HG03066 (cell line): ENCODE data around the gene PDGFA.

Experiments
- ATAC-seq: cut with Tn5 transposase; IDR thresholded peaks from one replicate; pipeline ENCODE4 v1.9.1; 2021; ENCODE audit warnings: low read depth; ENCODE audit not compliant: unreplicated experiment

Gene PDGFA

GRCh38 chr7:494259-494687 lies 25.4 kb downstream of the PDGFA start:
- ATAC-seq: no peak

GRCh38 chr7:493661-494251 lies 25.9 kb downstream of the PDGFA start:
- no peak for ATAC-seq

GRCh38 chr7:492714-493065 lies 27.0 kb downstream of the PDGFA start:
- ATAC-seq: no peak

- ATAC-seq: no peak
Observed at GRCh38 chr7:491958-492713, 27.5 kb downstream of the PDGFA start.

- ATAC-seq: no peak
Observed at GRCh38 chr7:491292-491957, 28.2 kb downstream of the PDGFA start.

DNA sequence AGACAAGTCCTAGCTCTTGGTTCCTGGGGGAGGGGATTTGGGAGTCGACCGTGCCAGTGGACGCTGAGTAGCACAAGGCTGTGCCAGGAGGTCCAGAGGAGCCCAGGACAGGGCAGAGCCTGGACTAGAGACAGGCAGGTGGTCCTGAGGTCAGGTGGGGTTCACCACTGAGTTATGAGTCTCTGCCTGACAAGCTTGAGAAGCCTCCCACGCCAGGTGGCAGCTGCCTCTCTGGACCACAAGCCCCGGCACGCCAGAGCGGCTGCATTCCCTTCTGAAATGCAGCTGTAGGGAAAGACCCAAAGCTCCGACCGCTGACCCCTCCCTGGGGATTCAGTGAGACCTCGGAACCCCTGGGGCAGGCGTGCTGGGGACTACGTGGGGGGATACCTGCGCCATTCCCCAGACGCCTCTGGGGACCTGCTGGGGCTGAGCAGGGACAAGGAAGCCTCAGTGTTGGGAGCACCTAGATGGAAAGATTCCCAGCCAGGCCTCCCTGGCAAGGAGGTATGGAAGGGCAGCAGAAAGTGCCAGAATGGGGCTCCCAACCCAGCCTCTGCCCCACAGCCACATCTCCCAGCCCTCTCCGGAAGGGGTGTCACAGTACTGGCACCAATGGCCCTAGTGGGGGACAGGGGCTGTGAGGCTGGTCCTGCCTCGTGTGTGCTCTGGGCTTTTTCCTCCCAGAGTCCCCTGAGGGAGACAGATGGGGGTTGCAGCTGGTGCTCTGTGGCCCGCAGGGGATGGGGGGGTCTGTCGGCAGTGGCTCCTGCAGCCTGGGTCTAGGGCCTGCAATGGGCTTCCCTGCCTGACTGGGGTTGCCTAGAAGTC lies 29.0 kb downstream of the PDGFA start:
- no peak for ATAC-seq

- no peak for ATAC-seq
Observed at GRCh38 chr7:489876-490275, 29.8 kb downstream of the PDGFA start.

- ATAC-seq: no peak
Observed at GRCh38 chr7:486216-486743, 33.4 kb downstream of the PDGFA start.

DNA sequence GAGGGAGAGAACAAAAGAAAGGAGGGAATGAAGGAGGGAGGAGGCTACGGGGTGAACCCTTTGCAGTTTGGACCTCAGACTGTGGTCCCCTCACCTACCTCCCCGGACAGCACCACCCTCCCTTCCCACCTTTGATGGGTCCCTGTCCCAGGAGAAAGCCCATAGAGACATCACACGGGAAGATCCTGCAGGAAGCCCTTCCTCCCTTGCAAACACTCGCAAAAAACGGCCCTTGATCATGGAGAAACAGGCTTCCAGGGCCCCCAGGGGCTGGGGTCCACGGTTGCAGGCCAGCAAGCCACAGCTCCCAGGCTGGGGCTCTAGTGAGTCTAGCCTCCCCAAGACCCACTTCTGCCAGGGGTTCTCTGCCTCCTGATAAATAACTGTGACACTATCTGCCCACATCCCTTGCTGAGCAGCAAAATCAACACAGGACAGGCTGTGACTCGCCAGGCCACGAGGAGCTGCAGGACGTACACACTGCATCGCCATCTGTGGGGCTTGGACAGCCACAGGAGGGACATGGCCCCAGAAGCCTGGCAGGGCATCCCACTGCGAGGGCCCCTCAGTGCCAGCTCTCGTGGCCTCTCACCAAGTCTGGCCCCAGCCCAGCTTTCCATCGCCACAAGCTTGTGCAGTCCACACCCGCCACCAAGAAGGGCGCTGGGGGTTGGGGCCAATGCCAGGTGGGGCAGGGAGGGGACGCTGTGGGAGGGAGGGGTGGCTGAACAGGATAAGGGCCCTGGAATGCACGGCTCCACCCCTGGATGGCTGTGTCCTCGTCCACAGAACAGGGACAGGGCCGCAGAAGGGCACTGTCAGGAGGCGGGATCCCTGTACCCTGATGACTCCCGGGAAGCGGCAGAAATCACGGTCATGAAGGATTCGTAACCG lies 34.2 kb downstream of the PDGFA start:
- ATAC-seq: no peak

- ATAC-seq: no peak
Observed at GRCh38 chr7:484356-485101, 35.1 kb downstream of the PDGFA start.

DNA sequence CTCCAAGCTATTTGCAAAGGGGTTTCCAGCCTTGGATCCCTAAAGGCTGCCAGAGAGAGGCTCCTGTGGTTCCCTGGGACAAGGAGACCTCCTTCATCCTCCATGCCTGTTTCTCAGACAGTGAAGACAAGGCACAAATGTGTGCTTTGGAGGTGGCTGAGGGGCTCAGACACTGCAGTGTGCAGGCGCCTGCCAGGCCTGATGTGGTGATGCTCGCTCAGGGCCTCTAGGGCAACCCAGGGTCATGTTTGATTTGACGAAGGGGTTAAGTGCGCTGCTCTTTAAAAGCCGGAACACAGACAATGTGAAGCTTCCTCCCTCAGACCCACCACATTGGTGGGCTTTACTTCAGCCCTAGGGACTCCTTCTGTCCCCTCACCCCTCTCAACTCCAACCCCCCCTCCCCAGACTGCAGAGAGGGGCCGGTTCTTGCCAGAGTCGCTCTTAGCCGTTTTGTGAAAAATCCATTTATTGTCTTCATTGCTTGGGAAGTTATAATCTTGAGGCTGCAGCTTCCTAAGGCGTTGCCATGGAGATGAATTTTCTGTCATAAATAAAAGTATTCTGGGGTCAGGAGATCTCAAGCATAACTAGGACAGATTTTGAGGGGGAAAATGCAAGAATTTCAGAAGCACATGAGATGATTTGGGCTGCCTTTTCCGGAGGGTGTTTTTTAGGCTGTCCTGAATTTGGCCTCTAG lies 35.8 kb downstream of the PDGFA start:
- ATAC-seq: no peak

DNA sequence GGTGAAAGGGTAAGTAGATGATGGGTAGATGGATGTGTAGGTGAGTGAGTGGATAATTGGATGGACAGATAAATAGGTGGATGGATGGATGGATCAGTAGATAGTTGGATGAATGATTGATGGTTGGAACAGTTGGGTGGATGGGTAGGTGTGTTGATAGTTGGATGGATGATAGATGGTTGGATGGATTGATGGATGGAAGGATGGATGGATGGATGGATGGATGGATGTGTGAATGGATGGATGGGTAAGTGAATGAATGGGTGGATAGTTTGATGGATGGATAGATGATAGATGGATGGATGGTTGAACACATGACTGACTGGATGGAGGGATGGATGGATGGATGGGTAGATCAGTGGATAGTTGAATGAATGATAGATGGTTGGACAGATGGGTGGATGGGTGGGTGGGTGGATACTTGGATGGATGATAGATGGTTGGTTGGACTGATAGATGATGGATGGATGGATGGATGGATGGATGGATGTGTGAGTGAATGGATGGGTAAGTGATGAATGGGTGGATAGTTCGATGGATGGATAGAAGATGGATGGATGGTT lies 37.0 kb downstream of the PDGFA start:
- ATAC-seq: no peak

DNA sequence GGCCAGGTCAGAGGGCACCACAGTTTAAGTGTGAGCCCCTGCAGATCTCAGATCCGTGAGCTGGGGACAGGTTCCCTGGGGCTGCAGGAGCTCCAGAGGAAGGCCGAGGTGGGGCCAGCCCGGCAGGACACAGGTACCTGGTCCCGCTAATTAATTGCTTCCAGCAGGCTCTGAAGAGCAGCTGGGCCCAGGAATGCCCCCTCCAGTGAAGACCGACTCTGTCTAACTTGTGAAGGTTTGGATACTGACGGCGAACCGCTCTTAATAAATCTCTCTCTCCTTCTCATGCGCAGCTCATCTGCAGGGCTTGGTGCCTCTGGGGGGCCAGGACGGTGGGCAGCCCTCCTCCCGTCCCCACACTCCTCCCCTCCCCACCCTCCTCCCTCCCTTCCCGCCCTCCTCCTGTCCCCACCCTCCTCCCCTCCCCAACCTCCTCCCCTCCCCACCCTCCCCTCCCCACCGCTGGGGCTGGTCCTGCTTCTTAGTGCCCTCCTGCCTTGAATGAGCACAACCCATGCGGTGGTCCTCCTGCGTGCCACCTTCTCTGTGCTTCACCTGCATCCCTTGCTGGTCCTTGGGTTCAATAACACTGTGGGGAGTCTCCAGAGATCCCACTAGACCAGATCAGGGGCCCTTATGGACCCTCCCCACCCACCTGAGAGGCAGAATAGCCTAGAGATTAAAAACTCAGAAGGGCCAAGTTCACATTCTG lies 38.3 kb downstream of the PDGFA start:
- ATAC-seq: no peak

GRCh38 chr7:480531-481218 lies 39.0 kb downstream of the PDGFA start:
- no peak for ATAC-seq

- no peak for ATAC-seq
Observed at GRCh38 chr7:479948-480499, 39.6 kb downstream of the PDGFA start.

- ATAC-seq: no peak
Observed at GRCh38 chr7:479115-479947, 40.3 kb downstream of the PDGFA start.
